HepG2 (cell line): Measurements from ENCODE around the gene STXBP5L. TPM values are rescaled to one million over a fixed set of nuclear protein-coding genes. Genes with fewer than 3 reads are reported as not detected.

Experiments used
- ARID5B ChIP-seq: IDR thresholded peaks from 2 replicates; pipeline ENCODE4 v1.4.0; 2020; ENCODE audit warnings: mild to moderate bottlenecking, missing genetic modification reagents
- HHEX ChIP-seq: IDR thresholded peaks from 2 replicates; pipeline ENCODE4 v1.6.1; 2016; ENCODE audit warnings: control low read depth
- HOXA5 ChIP-seq: sonication (generic); formaldehyde crosslinking; IDR thresholded peaks from 2 replicates; pipeline ENCODE4 v1.4.0; 2020; ENCODE audit warnings: missing genetic modification reagents
- PAWR ChIP-seq: sonication (generic); formaldehyde crosslinking; IDR thresholded peaks from 2 replicates; pipeline ENCODE4 v1.4.0; 2020; ENCODE audit warnings: missing genetic modification reagents, mild to moderate bottlenecking, borderline replicate concordance
- REL ChIP-seq: sonication (generic); formaldehyde crosslinking; conservative IDR thresholded peaks from 2 replicates; pipeline ENCODE4 v1.8.0; 2022; ENCODE audit warnings: mild to moderate bottlenecking, missing genetic modification reagents, moderate library complexity
- SCMH1 ChIP-seq: sonication (generic); formaldehyde crosslinking; IDR thresholded peaks from 2 replicates; pipeline ENCODE4 v1.9.0; 2021; ENCODE audit warnings: missing genetic modification reagents, mild to moderate bottlenecking, borderline replicate concordance
- THAP8 ChIP-seq: sonication (generic); formaldehyde crosslinking; IDR thresholded peaks from 2 replicates; pipeline ENCODE4 v1.5.1; 2020; ENCODE audit warnings: missing genetic modification reagents, mild to moderate bottlenecking, borderline replicate concordance
- TSC22D2 ChIP-seq: sonication (generic); formaldehyde crosslinking; IDR thresholded peaks from 2 replicates; pipeline ENCODE4 v1.5.1; 2020; ENCODE audit warnings: missing genetic modification reagents, mild to moderate bottlenecking, borderline replicate concordance
- ZFP82 ChIP-seq: sonication (generic); formaldehyde crosslinking; IDR thresholded peaks from 2 replicates; pipeline ENCODE4 v1.5.1; 2020; ENCODE audit warnings: mild to moderate bottlenecking, missing genetic modification reagents, borderline replicate concordance
- ZNF292 ChIP-seq: sonication (generic); formaldehyde crosslinking; IDR thresholded peaks from 2 replicates; pipeline ENCODE4 v1.8.1; 2022; ENCODE audit warnings: mild to moderate bottlenecking, low read depth, missing genetic modification reagents, borderline replicate concordance
- ZNF451 ChIP-seq: sonication (generic); formaldehyde crosslinking; IDR thresholded peaks from 2 replicates; pipeline ENCODE4 v1.5.0; 2020; ENCODE audit warnings: mild to moderate bottlenecking, missing genetic modification reagents
- ZNF496 ChIP-seq: sonication (generic); formaldehyde crosslinking; IDR thresholded peaks from 2 replicates; pipeline ENCODE4 v1.8.1; 2023; ENCODE audit warnings: mild to moderate bottlenecking, moderate library complexity, missing genetic modification reagents; ENCODE audit not compliant: insufficient replicate concordance
- ZNF558 ChIP-seq: sonication (generic); formaldehyde crosslinking; IDR thresholded peaks from 2 replicates; pipeline ENCODE4 v1.9.0; 2022; ENCODE audit warnings: mild to moderate bottlenecking, missing genetic modification reagents, borderline replicate concordance
- polyA plus RNA-seq, 8 experiments: library from polyadenylated mRNA; depleted of rRNA in 3 of 8; stranded (reverse) in 7 of 8; unstranded in 1 of 8; fragments of >200 nt; fragmentation: Illumina TruSeq in 4 of 8; extraction: Trizol in 4 of 8; gene quantifications; 2 replicates each; pipeline versions ENCODE4 v1.2.1 to v1.2.3, GENCODE V29; 2011 to 2016; ENCODE audit warnings: low read depth in 4 of 8, missing spikeins in 1 of 8, mixed read lengths in 1 of 8; ENCODE audit not compliant: insufficient read depth in 1 of 8
- total RNA-seq, 5 experiments: library from RNA; depleted of rRNA; stranded (reverse); fragments of >200 nt; fragmentation: Illumina TruSeq; extraction: Trizol; gene quantifications; 2 replicates each; pipeline ENCODE4 v1.2.3, GENCODE V29; 2016; ENCODE audit warnings: low read depth in 1 of 5
- TF ChIP-seq, protein P1 (sequence below), 2 experiments: fragments of 450-650 bp in 1 of 2; sonication (generic) in 1 of 2; formaldehyde crosslinking in 1 of 2; IDR thresholded peaks; 2 replicates each; pipeline versions ENCODE4 v1.6.1 to v1.8.0; 2016 to 2022; ENCODE audit warnings: antibody characterized with exemption in 1 of 2, mild to moderate bottlenecking in 1 of 2, missing genetic modification reagents in 1 of 2

The STXBP5L gene
- total and polyA plus RNA-seq, 2 of the 13 experiments (the other 11 are each of a cell fraction or from before 2014, with no cell fraction given): not detected

DNA sequence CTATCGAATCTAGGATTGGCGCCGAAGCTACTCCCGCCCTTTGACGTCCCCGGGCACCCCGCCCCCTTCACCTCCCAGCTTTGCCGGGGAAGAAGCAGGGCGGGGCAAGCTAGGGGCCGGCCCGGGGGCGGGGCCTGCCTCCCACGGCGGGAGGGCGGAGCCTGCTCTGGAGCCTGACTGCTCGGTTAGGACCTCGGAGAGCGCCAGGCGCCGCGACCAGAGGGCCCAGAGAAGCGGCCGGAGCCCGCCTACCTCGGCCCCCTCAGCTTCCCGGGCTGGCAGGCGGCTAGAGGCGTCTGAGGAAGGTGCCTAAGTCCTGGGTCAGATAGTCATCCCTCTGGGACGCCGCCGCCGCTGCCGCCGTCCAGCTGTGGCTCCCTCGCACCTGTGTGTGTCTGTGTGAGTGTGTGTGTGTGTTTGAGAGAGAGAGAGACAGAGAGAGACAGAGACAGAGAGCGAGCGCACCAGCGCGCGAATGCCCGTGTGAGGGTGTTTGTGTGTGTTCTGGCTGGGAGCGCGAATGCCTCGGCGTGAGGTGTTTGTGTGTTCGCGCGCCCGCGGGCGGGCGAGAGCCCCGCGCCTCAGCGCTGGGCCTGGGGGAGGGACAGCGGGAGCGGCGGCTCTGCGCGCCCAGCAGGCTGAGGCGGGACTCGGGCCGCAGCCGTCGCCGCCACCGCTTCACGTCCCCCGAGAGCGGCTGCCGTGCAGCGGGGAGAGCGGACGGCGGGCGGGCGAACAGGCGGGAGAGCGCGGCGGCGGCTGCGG is at the start of gene STXBP5L (continued):
- TF ChIP-seq ARID5B (CRISPR knock-in tag): no peak; the same call in 1 of the 2 replicates
- TF ChIP-seq REL: peak; percentile 68; the same call in 1 of the 2 replicates
- 0 out of 2 replicates have a peak, but pooled peaks have one; percentile 65 for TF ChIP-seq HOXA5
- no peak for TF ChIP-seq ZNF451
- no peak for TF ChIP-seq SCMH1
- no peak for TF ChIP-seq ZFP82
- no peak for TF ChIP-seq ZNF292 (CRISPR knock-in tag)
- TF ChIP-seq, protein P1, sequence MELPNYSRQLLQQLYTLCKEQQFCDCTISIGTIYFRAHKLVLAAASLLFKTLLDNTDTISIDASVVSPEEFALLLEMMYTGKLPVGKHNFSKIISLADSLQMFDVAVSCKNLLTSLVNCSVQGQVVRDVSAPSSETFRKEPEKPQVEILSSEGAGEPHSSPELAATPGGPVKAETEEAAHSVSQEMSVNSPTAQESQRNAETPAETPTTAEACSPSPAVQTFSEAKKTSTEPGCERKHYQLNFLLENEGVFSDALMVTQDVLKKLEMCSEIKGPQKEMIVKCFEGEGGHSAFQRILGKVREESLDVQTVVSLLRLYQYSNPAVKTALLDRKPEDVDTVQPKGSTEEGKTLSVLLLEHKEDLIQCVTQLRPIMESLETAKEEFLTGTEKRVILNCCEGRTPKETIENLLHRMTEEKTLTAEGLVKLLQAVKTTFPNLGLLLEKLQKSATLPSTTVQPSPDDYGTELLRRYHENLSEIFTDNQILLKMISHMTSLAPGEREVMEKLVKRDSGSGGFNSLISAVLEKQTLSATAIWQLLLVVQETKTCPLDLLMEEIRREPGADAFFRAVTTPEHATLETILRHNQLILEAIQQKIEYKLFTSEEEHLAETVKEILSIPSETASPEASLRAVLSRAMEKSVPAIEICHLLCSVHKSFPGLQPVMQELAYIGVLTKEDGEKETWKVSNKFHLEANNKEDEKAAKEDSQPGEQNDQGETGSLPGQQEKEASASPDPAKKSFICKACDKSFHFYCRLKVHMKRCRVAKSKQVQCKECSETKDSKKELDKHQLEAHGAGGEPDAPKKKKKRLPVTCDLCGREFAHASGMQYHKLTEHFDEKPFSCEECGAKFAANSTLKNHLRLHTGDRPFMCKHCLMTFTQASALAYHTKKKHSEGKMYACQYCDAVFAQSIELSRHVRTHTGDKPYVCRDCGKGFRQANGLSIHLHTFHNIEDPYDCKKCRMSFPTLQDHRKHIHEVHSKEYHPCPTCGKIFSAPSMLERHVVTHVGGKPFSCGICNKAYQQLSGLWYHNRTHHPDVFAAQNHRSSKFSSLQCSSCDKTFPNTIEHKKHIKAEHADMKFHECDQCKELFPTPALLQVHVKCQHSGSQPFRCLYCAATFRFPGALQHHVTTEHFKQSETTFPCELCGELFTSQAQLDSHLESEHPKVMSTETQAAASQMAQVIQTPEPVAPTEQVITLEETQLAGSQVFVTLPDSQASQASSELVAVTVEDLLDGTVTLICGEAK (IDR thresholded peaks at IDR 0.05): no peak
- TF ChIP-seq, protein P1 (CRISPR knock-in tag; IDR thresholded peaks at IDR 0.05): no peak
- no peak for TF ChIP-seq TSC22D2 (CRISPR knock-in tag)
- TF ChIP-seq HHEX (CRISPR knock-in tag): no peak
- TF ChIP-seq ZNF558 (CRISPR knock-in tag): peak; percentile 51; the same call in 1 of the 2 replicates
- no peak for TF ChIP-seq PAWR (CRISPR knock-in tag)
- no peak for TF ChIP-seq THAP8 (CRISPR knock-in tag)
- no peak for TF ChIP-seq ZNF496 (CRISPR knock-in tag)
